Kidney epithelial cell (primary cell): ENCODE data around the gene STARD13. TPM values are rescaled to one million over a fixed set of nuclear protein-coding genes. Genes with fewer than 3 reads are reported as not detected.

Experiments used
- DNase-seq: peaks from one replicate; pipeline ENCODE4 v3.0.0-alpha.2; 2010; ENCODE audit warnings: low read depth
- H3K27me3 ChIP-seq: 2 replicates; pipeline ENCODE4 v1.6.0; 2011; ENCODE audit warnings: low read length; ENCODE audit not compliant: control insufficient read depth, insufficient read depth
- H3K36me3 ChIP-seq: 2 replicates; pipeline ENCODE4 v1.5.1; 2011; ENCODE audit warnings: low read length; ENCODE audit not compliant: control insufficient read depth, insufficient read depth
- H3K4me3 ChIP-seq: 2 replicates; pipeline ENCODE4 v1.5.1; 2011; ENCODE audit warnings: low read depth, mild to moderate bottlenecking, control low read depth, low read length
- CTCF ChIP-seq: IDR thresholded peaks from 2 replicates; pipeline ENCODE4 v1.5.1; 2011; ENCODE audit warnings: mild to moderate bottlenecking, moderate library complexity, low read length, control low read depth, inconsistent platforms; ENCODE audit not compliant: insufficient read depth, poor library complexity, severe bottlenecking
- total RNA-seq: library from RNA; depleted of rRNA; stranded (reverse); fragments of >200 nt; gene quantifications from 2 replicates; pipeline ENCODE4 v1.2.3, GENCODE V29; 2015

STARD13 gene
- total RNA-seq, 1 donor from 2014 or later = 10.1 TPM

DNA sequence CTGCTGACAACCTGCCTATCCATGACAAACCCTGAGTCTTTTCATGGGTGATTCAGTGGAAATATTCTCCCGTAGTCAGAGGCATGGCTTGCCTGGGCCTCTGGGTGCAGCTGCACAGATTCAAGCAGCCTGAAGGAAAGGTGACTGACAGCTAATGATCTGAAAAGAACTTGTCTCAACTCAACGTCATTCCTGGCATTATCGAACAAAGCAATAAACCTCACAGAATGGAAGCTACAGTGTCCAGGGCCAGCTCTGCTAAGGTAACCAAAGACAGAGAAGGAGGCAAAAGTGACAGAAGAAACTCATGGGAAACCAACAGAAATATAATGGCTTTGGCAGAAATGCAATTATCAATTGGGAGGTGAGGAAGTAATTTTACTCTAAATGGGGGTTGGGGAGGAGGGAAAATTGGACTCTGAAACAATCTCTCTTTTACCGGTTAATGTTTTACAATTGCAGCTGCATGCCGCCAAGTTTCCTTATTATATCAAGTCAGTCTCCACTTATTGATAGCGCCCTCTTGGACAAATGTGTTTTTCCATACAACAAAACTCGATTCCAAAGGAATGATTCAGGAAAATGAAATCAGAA lies 12.9 kb downstream of the STARD13 start:
- no peak for TF ChIP-seq CTCF
- no peak overlapping the region for H3K4me3 ChIP-seq
- H3K27me3 ChIP-seq = no peaks in the 10 kb centered on the region
- H3K36me3 ChIP-seq = no peaks in the 10 kb centered on the region
- DNase-seq = no peak

GRCh38 chr13:33271759-33272158 lies 13.8 kb downstream of the STARD13 start:
- Histone ChIP-seq H3K4me3 (no peak overlapping the region), H3K27me3 (no peaks in the 10 kb centered on the region), H3K36me3 (no peaks in the 10 kb centered on the region)
- no peak for TF ChIP-seq CTCF
- no peak for DNase-seq

DNA sequence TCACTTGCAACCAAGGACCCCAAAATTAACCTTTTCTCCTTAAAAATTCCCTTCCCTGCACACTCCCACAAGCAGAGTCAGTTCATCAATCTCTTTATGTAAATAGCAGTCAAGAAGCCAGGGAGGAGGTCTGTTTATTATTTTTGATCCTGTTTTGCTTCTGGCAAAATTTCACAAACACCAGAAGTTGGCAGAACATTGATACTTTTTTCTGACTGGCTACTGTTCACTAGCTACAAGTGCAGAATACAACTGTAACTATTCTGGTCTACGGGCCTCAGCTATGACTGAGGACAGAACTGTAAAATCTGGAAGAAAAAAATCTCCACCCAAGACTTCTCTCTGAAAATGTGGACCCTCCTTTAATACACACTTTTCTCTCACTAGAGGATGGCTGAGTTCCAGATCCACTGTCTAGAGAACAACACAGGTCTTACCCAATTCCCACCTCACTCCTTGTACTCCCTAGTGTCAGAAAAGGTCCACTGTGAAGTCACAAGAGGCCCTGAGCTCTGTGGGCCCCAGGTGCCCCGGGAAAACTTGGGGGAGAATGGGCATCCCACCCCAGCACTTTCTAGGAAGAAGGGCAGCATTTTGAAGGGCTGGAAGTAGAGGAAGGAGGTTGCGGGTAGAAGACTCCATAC lies 14.5 kb downstream of the STARD13 start:
- Histone ChIP-seq H3K27me3 (no peaks in the 10 kb centered on the region), H3K36me3 (no peaks in the 10 kb centered on the region), H3K4me3 (no peak overlapping the region)
- TF ChIP-seq CTCF = no peak
- DNase-seq = no peak

DNA sequence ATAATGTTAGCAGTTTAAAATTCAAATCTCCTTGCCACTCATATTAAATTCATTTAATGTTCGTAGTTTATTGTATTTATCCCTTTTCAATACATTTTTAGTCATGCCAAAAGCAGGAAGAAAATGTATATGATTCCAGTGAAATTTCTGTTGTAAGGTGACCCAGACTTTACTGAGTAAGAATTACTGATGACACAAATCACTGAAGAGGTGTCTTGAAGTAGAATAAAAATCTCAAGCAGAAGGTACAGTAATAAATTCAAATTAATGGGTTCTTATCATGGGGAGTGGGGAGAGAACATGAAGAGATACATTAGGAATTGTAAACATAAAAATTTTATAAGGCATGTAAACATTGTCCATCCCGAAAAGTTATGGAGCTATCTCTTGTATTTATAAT lies 19.9 kb downstream of the STARD13 start:
- no peak for DNase-seq
- TF ChIP-seq CTCF = no peak
- no peak overlapping the region for H3K4me3 ChIP-seq
- H3K36me3 ChIP-seq = no peaks in the 10 kb centered on the region
- H3K27me3 ChIP-seq = no peaks in the 10 kb centered on the region

GRCh38 chr13:33265133-33265532 lies 20.4 kb downstream of the STARD13 start:
- no peak for DNase-seq
- H3K36me3 ChIP-seq = no peaks in the 10 kb centered on the region
- H3K4me3 ChIP-seq = no peak overlapping the region
- no peaks in the 10 kb centered on the region for H3K27me3 ChIP-seq
- no peak for TF ChIP-seq CTCF

DNA sequence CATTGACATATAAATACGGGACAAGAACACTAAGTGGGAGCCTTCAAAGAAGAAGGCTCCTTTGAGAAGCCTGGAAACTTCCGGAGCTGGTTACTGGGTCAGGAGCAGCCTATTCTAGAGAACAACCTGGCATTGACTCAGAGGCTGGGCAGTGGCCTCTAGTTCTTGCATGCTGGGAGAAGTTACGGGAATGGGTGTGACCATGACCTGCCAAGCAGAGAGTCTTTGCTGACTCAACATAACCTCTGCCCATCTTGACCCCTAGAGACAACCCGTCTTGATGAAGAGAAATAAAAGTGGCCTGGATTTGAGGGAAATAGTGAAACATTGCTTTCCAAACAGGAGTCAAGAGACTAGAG lies 21.0 kb downstream of the STARD13 start:
- TF ChIP-seq CTCF = no peak
- DNase-seq = no peak
- H3K4me3 ChIP-seq = no peak overlapping the region
- H3K27me3 ChIP-seq = no peaks in the 10 kb centered on the region
- H3K36me3 ChIP-seq = no peaks in the 10 kb centered on the region
